ENCODE data around the gene APOBEC3H. TPM values are rescaled to one million over a fixed set of nuclear protein-coding genes. Genes with fewer than 3 reads are reported as not detected.
A peak's percentile ranks its signal among the peaks of the same experiment; 100 is the strongest.

Gene APOBEC3H
- total RNA-seq, 1 experiment from 2014 or later = 0.87 TPM

DNA sequence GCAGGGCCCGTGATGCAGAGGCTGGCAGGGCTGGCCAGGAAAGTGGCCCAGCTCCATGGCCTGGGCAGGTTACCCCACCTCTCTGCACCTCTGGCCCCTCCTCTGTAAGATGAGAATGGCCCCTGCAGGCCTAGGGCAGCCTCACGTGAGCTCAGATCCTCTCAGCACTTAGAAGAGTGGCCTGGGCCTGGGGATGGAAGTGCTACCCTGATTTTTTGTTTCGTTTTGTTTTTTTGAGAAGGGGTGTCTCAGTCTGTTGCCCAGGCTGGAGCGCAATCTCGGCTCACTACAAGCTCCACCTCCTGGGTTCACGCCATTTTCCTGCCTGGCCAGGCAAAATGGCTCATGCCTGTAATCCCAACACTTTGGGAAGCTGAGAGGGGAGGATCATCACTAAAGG, 982 bp downstream of the APOBEC3H start:
- H4K20me1 ChIP-seq (ENCODE audit: low read length) = no peaks in the 10 kb centered on the region
- DNase-seq (no peak), ATAC-seq (peak; percentile 40; the same call in 1 of the 2 replicates)
- H3K9me2 ChIP-seq (replicated peaks; ENCODE audit: low read length) = no peaks in the 10 kb centered on the region
- no peaks in the 10 kb centered on the region for H3F3A ChIP-seq (ENCODE audit: low read length, unreplicated experiment)
- H3K36me3 ChIP-seq (ENCODE audit: low read depth, low read length) = no peaks in the 10 kb centered on the region
- intact Hi-C loops (cut with micrococcal nuclease) = no loop called here
- no TSS peak for BruUV-seq (replicated peaks)
- no peak overlapping the region for H2AFZ ChIP-seq (ENCODE audit: low read length)
- H3K27ac ChIP-seq (ENCODE audit: low read length) = no peak overlapping the region
- no peak overlapping the region for H3K9ac ChIP-seq (ENCODE audit: low read length)
- ChIA-PET POLR2A (ENCODE audit: unreplicated experiment) (no interaction called here), CTCF (no interaction called here)
- H3K4me2 ChIP-seq (ENCODE audit: low read length) = no peak overlapping the region
- no peaks in the 10 kb centered on the region for H3K27me3 ChIP-seq (ENCODE audit: low read length)
- H3K79me2 ChIP-seq (ENCODE audit: low read length) = no peaks in the 10 kb centered on the region
- H3K4me1 ChIP-seq (ENCODE audit: insufficient read depth, low read length) = peaks cover 14% of the 10 kb centered on the region
- no peak for TF ChIP-seq EZH2 (IDR thresholded peaks at IDR 0.05; ENCODE audit: low read length, unreplicated experiment)
- TF ChIP-seq, protein P1, sequence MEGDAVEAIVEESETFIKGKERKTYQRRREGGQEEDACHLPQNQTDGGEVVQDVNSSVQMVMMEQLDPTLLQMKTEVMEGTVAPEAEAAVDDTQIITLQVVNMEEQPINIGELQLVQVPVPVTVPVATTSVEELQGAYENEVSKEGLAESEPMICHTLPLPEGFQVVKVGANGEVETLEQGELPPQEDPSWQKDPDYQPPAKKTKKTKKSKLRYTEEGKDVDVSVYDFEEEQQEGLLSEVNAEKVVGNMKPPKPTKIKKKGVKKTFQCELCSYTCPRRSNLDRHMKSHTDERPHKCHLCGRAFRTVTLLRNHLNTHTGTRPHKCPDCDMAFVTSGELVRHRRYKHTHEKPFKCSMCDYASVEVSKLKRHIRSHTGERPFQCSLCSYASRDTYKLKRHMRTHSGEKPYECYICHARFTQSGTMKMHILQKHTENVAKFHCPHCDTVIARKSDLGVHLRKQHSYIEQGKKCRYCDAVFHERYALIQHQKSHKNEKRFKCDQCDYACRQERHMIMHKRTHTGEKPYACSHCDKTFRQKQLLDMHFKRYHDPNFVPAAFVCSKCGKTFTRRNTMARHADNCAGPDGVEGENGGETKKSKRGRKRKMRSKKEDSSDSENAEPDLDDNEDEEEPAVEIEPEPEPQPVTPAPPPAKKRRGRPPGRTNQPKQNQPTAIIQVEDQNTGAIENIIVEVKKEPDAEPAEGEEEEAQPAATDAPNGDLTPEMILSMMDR (conservative IDR thresholded peaks at IDR 0.05; ENCODE audit: low read depth, low read length) = no peak
- TF ChIP-seq EZH2phosphoT487 (IDR thresholded peaks at IDR 0.05; ENCODE audit: borderline replicate concordance, low read length) = no peak
- no peak overlapping the region for H3K4me3 ChIP-seq (ENCODE audit: low read length)
- no peaks in the 10 kb centered on the region for H3K9me3 ChIP-seq (ENCODE audit: low read length)

DNA sequence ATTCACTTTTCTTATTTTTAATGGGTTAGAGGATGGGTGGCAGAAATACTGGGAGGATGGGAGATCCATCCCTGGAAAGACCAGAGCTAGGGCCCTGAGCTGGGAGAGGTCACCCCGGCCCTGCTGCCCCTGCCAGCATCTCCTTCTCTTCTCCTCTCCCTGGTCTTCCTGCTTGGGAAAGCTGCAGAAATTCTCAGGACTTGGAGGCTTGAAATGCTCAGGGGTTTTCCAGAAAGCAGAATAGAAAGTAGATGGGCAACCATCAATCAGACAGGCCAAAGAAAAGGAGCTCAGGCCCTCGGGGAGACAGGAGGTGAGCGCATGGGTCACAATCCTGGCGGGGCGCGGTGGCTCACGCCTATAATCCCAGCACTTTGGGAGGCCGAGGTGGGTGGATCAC, 1.5 kb downstream of the APOBEC3H start:
- DNase-seq (no peak), ATAC-seq (no peak)
- Histone ChIP-seq H3K27ac (ENCODE audit: low read length) (no peak overlapping the region), H3K9me2 (replicated peaks; ENCODE audit: low read length) (no peaks in the 10 kb centered on the region), H3F3A (ENCODE audit: low read length, unreplicated experiment) (no peaks in the 10 kb centered on the region), H3K4me2 (ENCODE audit: low read length) (no peak overlapping the region), H3K27me3 (ENCODE audit: low read length) (no peaks in the 10 kb centered on the region), H4K20me1 (ENCODE audit: low read length) (no peaks in the 10 kb centered on the region), H3K36me3 (ENCODE audit: low read depth, low read length) (no peaks in the 10 kb centered on the region), H3K4me1 (ENCODE audit: insufficient read depth, low read length) (peaks cover 14% of the 10 kb centered on the region), H3K79me2 (ENCODE audit: low read length) (no peaks in the 10 kb centered on the region), H3K9ac (ENCODE audit: low read length) (no peak overlapping the region), H3K9me3 (ENCODE audit: low read length) (no peaks in the 10 kb centered on the region), H3K4me3 (ENCODE audit: low read length) (no peak overlapping the region), H2AFZ (ENCODE audit: low read length) (no peak overlapping the region)
- POLR2A ChIA-PET (ENCODE audit: unreplicated experiment) = no interaction called here
- no peak for TF ChIP-seq EZH2phosphoT487 (IDR thresholded peaks at IDR 0.05; ENCODE audit: borderline replicate concordance, low read length)
- TF ChIP-seq EZH2 (IDR thresholded peaks at IDR 0.05; ENCODE audit: low read length, unreplicated experiment) = no peak
- TF ChIP-seq, protein P1 (conservative IDR thresholded peaks at IDR 0.05; ENCODE audit: low read depth, low read length) = no peak
- CTCF ChIA-PET = no interaction called here
- intact Hi-C loops (cut with micrococcal nuclease) = no loop called here
- no TSS peak for BruUV-seq (replicated peaks)

DNA sequence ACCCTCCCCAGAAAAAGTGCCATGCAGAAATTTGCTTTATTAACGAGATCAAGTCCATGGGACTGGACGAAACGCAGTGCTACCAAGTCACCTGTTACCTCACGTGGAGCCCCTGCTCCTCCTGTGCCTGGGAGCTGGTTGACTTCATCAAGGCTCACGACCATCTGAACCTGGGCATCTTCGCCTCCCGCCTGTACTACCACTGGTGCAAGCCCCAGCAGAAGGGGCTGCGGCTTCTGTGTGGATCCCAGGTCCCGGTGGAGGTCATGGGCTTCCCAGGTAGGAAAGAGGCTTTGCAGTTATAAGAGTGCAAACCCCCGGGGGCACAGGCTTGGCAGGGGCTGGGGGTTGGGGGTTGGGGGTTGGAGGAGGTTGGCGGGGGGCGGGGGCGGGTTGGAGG, 4.2 kb downstream of the APOBEC3H start:
- Histone ChIP-seq H4K20me1 (ENCODE audit: low read length) (no peaks in the 10 kb centered on the region), H3K4me2 (ENCODE audit: low read length) (no peak overlapping the region), H3K36me3 (ENCODE audit: low read depth, low read length) (no peaks in the 10 kb centered on the region), H3F3A (ENCODE audit: low read length, unreplicated experiment) (no peaks in the 10 kb centered on the region), H3K9me2 (replicated peaks; ENCODE audit: low read length) (no peaks in the 10 kb centered on the region), H3K9ac (ENCODE audit: low read length) (no peak overlapping the region), H3K4me3 (ENCODE audit: low read length) (no peak overlapping the region), H3K27ac (ENCODE audit: low read length) (no peak overlapping the region), H3K4me1 (ENCODE audit: insufficient read depth, low read length) (peaks cover 14% of the 10 kb centered on the region), H3K27me3 (ENCODE audit: low read length) (no peaks in the 10 kb centered on the region), H3K79me2 (ENCODE audit: low read length) (no peaks in the 10 kb centered on the region), H2AFZ (ENCODE audit: low read length) (no peak overlapping the region), H3K9me3 (ENCODE audit: low read length) (no peaks in the 10 kb centered on the region)
- POLR2A ChIA-PET (ENCODE audit: unreplicated experiment) = no interaction called here
- DNase-seq = no peak
- CTCF ChIA-PET = no interaction called here
- TF ChIP-seq EZH2 (IDR thresholded peaks at IDR 0.05; ENCODE audit: low read length, unreplicated experiment) (no peak), EZH2phosphoT487 (IDR thresholded peaks at IDR 0.05; ENCODE audit: borderline replicate concordance, low read length) (no peak)
- TF ChIP-seq, protein P1 (conservative IDR thresholded peaks at IDR 0.05; ENCODE audit: low read depth, low read length) = no peak
- BruUV-seq (replicated peaks) = no TSS peak
- no peak for ATAC-seq
- intact Hi-C loops (cut with micrococcal nuclease) = no loop called here

Data from PC-3 (cell line).